Activated naive CD4-positive, alpha-beta T cell treated with anti-CD3 and anti-CD28 coated beads, Interleukin-2, amount 50 U/mL, for 72 hours (primary cell): ENCODE data around the gene UBQLN4. TPM values are rescaled to one million over a fixed set of nuclear protein-coding genes. Genes with fewer than 3 reads are reported as not detected.
"Not testable (repeated sequence)": the region's sequence is repeated elsewhere in the genome, so short reads cannot be mapped to it uniquely, and the experiment has no call there.

Experiments
- ATAC-seq, 2 donors: fragments of 150-1000 bp; cut with Tn5 transposase; 2 replicates each; pipeline ENCODE4 v1.10.0; 2021; ENCODE audit warnings: mild to moderate bottlenecking in 2 of 2, moderate library complexity in 2 of 2
- DNase-seq, 2 donors: peaks; one replicate each; pipeline ENCODE4 v3.0.0; 2021 to 2022; ENCODE audit warnings: low spot score in 2 of 2
- H3K27ac Mint-ChIP-seq, 2 donors: one replicate each; pipeline ENCODE4 v1.8.0; 2022; ENCODE audit warnings: mild to moderate bottlenecking in 2 of 2, mixed read lengths in 2 of 2
- H3K36me3 Mint-ChIP-seq, 2 donors: one replicate each; pipeline ENCODE4 v1.8.0; 2022; ENCODE audit warnings: mixed read lengths in 2 of 2
- H3K9me3 Mint-ChIP-seq, 2 donors: one replicate each; pipeline ENCODE4 v1.8.0; 2022; ENCODE audit warnings: mixed read lengths in 2 of 2
- total RNA-seq, 2 donors: library from RNA; stranded (reverse); gene quantifications; one replicate each; pipeline ENCODE4 v1.2.3, GENCODE V29; 2022

The UBQLN4 gene
- total RNA-seq, 2 donors from 2014 or later: 31.3 to 32.2 TPM

DNA sequence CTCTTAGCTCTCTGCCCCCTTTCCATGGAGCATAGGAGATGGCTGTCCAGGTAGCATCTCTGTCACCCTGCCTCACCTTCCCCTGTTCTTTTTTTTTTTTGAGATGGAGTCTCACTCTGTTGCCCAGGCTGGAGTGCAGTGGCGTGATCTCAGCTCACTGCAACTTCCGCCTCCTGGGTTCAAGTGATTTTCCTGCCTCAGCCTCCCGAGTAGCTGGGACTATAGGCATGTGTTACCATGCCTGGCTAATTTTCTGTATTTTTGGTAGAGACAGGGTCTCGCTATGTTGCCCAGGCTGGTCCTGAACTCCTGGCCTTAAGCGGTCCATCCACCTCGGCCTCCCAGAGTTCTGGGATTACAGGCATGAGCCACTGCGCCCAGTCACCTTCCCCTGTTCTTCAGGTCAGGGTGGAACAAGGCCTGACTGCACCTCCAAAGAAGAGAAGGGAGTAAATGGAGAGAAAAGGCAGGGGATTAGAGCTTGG, 17.8 kb upstream of the UBQLN4 start:
- not testable (repeated sequence) for ATAC-seq, DNase-seq, H3K36me3 Mint-ChIP-seq, H3K9me3 Mint-ChIP-seq, H3K27ac Mint-ChIP-seq

- ATAC-seq (no peak), DNase-seq (no peak)
- Mint-ChIP-seq H3K9me3 (no peaks in the 10 kb centered on the region), H3K27ac (no peak overlapping the region), H3K36me3 (no peaks in the 10 kb centered on the region)
These were observed 16.9 kb upstream of the UBQLN4 start for GRCh38 chr1:156070548-156070947.

DNA sequence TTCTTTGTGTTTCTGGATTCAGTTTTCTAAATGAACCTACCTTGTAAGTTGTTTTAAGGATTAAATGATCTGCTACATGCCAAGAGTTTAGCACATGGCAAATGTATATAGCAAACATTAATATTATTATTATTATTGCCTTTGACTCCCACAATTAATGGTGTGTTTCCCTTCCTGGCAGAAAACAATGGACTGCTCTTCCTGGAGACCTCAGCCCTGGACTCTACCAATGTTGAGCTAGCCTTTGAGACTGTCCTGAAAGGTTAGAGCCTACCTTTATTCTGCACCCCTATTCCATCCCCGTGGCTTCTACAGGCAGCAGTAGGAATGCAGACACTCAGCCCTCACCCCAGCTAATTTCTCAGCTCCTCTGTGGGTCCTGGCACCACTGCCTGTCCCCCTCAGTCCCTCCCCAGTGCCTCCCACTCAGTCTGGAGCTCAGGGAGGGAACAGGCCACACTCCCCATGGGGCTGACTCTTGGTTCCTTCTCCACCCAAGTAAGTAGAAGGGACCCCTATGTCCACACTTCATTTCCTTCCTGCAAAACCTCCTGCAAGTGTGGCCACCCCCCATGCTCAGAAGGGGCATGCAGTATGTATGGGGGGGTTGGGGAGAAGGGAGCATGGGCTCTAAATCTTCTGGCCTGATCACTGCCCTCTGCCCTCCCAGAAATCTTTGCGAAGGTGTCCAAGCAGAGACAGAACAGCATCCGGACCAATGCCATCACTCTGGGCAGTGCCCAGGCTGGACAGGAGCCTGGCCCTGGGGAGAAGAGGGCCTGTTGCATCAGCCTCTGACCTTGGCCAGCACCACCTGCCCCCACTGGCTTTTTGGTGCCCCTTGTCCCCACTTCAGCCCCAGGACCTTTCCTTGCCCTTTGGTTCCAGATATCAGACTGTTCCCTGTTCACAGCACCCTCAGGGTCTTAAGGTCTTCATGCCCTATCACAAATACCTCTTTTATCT, 16.2 kb upstream of the UBQLN4 start:
- no peak for ATAC-seq
- no peaks in the 10 kb centered on the region for H3K36me3 Mint-ChIP-seq
- DNase-seq: no peak
- H3K27ac Mint-ChIP-seq: no peak overlapping the region
- H3K9me3 Mint-ChIP-seq: no peaks in the 10 kb centered on the region

DNA sequence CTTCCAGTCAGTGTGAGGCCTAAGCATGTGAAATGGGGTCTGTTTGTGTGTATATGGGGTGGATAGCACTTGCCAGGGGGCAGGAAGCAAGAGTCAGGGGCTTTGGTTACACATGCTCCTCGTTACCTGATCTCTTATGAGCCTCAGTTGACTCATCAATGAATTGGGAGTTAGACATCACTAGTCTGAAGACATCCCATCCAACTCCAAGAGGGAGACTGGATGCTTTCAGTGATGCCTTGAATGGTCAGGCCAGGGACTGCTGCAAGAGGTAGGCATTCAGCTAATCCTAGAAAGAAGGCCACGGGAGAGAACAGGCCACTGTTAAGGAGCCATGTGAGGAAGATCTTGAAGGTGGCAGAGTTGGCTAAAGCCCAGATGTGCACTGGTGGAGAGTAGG, 13.7 kb upstream of the UBQLN4 start:
- DNase-seq: no peak
- H3K27ac Mint-ChIP-seq: no peak overlapping the region
- no peaks in the 10 kb centered on the region for H3K36me3 Mint-ChIP-seq
- ATAC-seq: no peak
- no peaks in the 10 kb centered on the region for H3K9me3 Mint-ChIP-seq

- Mint-ChIP-seq H3K27ac (peak overlapping the region in 1 of 2 donors; percentile 5), H3K36me3 (no peaks in the 10 kb centered on the region), H3K9me3 (no peaks in the 10 kb centered on the region)
- DNase-seq (no peak), ATAC-seq (no peak)
These were observed 12.3 kb upstream of the UBQLN4 start for GRCh38 chr1:156065871-156066270.

- ATAC-seq (peak; percentile 26 to 87), DNase-seq (no peak)
- Mint-ChIP-seq H3K9me3 (no peaks in the 10 kb centered on the region), H3K27ac (peak overlapping the region in 1 of 2 donors; percentile 5), H3K36me3 (no peaks in the 10 kb centered on the region)
These were observed 11.6 kb upstream of the UBQLN4 start for GRCh38 chr1:156065212-156065611.

DNA sequence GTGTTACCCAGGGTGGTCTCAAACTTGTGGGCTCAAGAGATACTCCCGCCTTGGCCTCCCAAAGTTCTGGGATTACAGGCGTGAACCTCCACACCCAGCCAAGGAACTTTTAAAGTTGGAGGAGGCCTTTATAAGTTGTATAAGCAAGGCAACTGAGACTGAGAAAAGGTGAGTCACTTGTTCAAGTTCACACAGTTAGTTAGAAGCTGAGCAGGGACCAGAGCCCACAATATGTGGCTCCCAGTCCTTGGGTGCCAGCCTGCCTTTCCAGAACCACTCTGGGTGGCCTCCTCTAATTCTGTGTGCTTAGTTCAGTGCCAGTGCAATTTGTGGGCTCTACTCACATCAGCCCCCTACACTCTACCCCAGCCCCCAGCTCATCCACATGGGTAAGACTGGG, 11.0 kb upstream of the UBQLN4 start:
- peak; percentile 66 to 67 for ATAC-seq

DNA sequence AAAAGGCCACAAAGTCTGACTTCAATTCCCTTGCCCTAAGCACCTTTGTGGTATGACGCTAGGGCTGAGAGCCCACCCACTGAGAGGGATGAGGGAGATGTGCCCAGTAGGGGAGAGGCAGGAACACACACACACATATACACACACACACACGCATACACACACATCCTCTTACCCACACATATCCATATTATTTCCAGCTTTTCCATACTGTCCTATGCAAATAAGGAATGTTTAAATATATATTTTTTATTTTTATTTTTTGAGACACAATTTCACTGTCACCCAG, 10.3 kb upstream of the UBQLN4 start:
- no peak for ATAC-seq

More for the DNA sequence above, 11.0 kb upstream of the UBQLN4 start:
- DNase-seq: no peak
- Mint-ChIP-seq H3K27ac (peak overlapping the region in 1 of 2 donors; percentile 5), H3K36me3 (no peaks in the 10 kb centered on the region), H3K9me3 (no peaks in the 10 kb centered on the region)

GRCh38 chr1:156062189-156062588, 8.6 kb upstream of the UBQLN4 start:
- Mint-ChIP-seq H3K9me3 (no peaks in the 10 kb centered on the region), H3K27ac (peak overlapping the region in 1 of 2 donors; percentile 44), H3K36me3 (no peaks in the 10 kb centered on the region)
- DNase-seq (no peak), ATAC-seq (no peak)

More for the DNA sequence above, 10.3 kb upstream of the UBQLN4 start:
- Mint-ChIP-seq H3K9me3 (no peaks in the 10 kb centered on the region), H3K27ac (no peak overlapping the region), H3K36me3 (no peaks in the 10 kb centered on the region)
- DNase-seq: no peak

DNA sequence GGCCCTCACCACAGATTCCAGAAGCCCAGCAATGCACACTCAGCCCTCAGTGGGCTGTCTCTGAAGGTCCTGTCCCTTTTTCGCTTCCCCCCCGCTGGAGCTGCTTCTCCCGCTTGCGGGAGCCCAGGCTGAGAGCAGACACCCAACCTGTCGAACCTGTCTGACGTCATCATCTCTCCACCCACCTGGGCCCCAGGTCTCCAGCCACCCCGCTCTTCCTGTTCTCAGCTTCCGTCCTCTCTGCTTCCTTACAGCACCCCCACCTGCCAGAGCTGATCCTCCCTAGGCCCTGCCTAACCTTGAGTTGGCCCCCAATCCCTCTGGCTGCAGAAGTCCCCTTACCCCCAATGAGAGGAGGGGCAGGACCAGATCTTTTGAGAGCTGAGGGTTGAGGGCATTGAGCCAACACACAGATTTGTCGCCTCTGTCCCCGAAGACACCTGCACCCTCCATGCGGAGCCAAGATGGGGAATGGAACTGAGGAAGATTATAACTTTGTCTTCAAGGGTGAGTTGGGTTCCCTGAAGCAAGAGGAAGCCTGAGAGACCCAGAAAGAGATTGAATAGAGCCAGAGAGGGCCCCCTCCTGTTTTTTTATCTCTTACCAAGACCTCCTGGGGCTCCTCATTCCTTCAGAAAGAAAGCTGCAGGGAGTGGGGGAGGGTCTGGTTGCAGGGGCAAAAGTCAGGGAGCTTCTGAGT, 7.5 kb upstream of the UBQLN4 start, which contains the start of gene RAB25:
RAB25 (plus strand) TSS at position 224 of the 700 bp plus-strand sequence; CDS start at position 465, 241 bp downstream.
- Mint-ChIP-seq H3K36me3 (no peaks in the 10 kb centered on the region), H3K9me3 (no peaks in the 10 kb centered on the region), H3K27ac (peak within 1 kb of the TSS in 1 of 2 donors; percentile 67)
- DNase-seq: no peak
- no peak for ATAC-seq

DNA sequence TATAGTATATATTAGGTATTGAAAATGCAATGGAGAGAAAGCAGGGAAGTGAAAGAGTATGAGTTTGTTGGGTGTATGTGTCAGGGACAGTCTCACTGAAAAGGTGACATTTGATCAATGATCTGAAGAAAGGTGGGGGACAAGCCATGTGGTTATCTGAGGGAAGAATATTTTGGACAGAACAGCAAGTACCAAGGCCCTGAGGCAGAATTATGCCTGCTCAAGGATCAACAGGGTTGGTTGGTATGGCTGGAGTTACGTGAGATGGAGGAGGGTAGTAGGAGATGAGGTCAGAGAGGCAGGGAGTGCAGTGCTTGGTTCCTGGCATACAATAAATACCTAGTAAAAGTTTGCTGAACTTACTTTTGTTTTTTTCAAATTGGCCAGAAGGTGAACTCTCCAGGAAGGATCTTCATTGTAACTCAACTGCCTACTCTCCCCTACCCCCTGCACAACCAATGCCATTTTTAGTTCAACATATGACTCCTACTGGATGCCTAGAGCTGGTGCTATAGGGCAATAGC, 2.8 kb upstream of the UBQLN4 start:
- ATAC-seq: no peak
- H3K36me3 Mint-ChIP-seq: peaks cover 0 to 17% of the 10 kb centered on the region in 2 donors
- no peaks in the 10 kb centered on the region for H3K9me3 Mint-ChIP-seq
- no peak for DNase-seq
- H3K27ac Mint-ChIP-seq: no peak overlapping the region

GRCh38 chr1:156055281-156056048, 1.9 kb upstream of the UBQLN4 start:
- Mint-ChIP-seq H3K9me3 (no peaks in the 10 kb centered on the region), H3K36me3 (peaks cover 0 to 17% of the 10 kb centered on the region in 2 donors), H3K27ac (peak overlapping the region; percentile 95)
- DNase-seq: no peak
- ATAC-seq: peak in 1 of 2 donors; percentile 15

DNA sequence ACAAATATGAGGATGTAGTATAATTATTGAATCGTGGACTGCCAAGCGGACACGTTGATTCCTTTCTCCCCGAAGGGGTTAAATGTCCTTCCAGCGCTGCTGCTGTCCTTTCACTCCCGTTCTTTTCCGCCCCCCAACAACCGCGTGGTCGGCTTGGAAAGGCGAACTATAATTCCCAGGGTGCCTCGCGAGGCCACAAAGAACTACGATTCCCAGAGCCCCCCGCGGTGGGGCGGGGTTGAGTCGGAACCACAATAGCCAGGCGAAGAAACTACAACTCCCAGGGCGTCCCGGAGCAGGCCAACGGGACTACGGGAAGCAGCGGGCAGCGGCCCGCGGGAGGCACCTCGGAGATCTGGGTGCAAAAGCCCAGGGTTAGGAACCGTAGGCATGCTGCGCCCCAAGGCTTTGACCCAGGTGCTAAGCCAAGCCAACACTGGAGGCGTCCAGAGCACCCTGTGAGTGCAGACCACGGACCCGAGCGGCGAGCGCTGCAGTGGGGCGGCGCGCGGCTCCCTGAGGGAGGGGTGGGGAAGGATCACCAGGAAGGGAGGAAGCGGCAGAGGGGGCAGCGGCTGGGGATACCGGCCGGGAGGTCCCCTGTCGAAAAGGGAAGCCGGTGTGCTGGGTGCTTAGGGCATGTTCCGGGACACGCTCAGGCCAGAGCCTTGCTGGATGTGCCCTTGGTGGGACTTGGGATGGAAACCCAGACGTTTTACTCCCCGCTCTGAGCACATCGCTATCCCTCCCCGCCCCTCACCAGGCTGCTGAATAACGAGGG, 1.1 kb upstream of the UBQLN4 start, which contains the start of gene LAMTOR2:
LAMTOR2 (plus strand) TSS at position 283 of the 781 bp plus-strand sequence; CDS start at position 391, 108 bp downstream.
- peaks cover 0 to 17% of the 10 kb centered on the region in 2 donors for H3K36me3 Mint-ChIP-seq
- no peaks in the 10 kb centered on the region for H3K9me3 Mint-ChIP-seq
- ATAC-seq (peak; percentile 73 to 82), DNase-seq (peak; percentile 89 to 95)
- H3K27ac Mint-ChIP-seq: peak within 1 kb of the TSS; percentile 95

DNA sequence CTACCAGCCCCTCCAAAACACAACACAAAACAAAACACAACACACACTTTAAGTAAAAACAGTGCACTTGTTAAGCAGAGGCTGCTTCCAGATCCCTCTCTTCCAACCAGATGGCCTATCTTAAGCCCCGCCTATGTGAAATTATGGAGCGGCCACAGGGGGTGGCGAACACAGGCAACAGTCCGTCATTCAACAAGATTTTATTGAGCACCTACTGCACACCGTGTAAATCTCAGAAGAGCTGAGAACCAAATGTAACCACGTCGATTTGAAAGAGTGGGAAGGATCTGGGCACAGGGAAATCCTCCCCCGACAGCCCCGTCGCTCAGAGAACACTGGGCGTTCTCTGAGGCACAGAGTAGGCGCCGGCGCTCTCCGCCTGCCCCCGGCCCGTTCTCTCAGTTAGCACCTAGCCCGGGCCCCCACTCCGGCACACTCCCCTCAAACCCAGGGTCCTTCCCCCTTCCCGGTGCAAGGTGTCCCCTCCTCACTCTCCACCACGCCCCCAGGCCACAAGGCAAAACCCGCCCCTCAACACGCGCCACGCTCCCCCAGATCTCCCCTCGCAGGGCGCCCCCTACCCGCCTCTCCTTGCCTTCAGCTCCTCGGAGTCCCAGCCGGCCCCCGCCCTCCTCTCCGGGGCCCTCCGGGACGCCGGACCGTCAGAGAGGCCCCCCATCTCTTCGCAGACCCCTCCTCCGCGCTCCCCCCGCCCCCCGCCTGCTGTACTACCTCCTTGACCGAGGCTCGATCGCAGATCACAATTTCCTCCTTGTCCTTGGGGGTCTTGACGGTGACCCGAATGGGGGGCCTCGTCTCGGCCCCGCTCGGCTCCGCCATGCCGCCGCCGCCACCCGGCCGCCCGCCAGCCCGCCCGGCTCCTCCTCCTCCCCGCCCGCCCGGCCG, 483 bp downstream of the UBQLN4 start:
- peak overlapping the region; percentile 91 to 92 for H3K27ac Mint-ChIP-seq
- ATAC-seq (peak; percentile 46 to 55), DNase-seq (peak; percentile 69 to 71)
- peaks cover 0 to 17% of the 10 kb centered on the region in 2 donors for H3K36me3 Mint-ChIP-seq
- H3K9me3 Mint-ChIP-seq: no peaks in the 10 kb centered on the region
